ENCODE data around the gene ADSS1.

The ADSS1 gene

DNA sequence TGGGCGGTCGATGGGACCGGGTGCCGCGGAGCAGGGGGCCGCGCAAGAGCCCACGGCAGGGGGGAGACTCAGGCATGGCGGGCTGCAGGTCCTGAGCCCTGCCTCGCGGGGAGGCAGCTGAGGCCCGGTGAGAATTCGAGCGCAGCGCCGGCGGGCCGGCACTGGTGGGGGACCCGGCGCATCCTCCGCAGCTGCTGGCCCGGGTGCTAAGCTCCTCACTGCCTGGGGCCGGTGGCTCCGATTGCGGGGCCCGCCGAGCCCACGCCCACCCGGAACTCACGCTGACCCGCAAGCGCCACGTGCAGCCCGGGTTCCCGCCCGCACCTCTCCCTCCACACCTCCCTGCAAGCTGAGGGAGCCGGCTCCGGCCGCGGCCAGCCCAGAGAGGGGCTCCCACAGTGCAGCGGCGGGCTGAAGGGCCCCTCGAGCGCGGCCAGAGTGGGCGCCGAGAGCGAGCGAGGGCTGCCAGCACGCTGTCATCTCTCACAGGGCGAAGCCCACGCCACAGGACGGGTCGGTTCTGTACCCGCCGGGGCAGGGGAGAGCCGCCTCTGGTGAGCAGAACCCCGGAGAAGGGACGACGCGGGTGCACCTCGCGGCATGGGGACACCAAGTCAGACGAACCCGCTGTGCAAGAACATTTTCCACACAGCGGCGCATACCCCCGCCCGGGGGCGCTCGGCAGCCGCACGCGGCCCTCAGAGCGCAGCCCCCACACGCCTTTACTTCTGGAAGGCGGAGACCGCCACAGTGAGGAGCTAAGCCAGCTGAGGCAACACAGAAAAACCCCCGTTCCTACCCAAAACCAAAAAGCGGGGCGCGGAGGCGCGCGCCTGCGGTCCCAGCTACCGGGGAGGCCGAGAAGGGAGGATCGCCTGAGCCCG, 27.8 kb downstream of the ADSS1 start:
- DNase-seq: no peak

DNA sequence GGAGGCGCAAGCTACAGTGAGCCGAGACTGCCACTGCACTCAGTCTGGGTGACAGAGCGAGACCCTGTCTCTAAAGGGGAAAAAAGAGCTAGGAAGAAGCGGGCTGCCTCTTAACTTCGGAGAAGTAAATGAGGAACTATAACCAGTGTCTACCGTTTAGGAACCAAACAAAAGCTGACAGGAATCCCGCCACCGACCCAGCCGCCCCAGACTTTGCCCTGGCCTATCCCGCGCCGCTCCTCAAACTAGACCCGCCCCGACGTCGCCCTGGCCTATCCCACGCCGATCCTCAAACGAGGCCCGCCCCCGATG, 28.4 kb downstream of the ADSS1 start:
- DNase-seq: no peak

DNA sequence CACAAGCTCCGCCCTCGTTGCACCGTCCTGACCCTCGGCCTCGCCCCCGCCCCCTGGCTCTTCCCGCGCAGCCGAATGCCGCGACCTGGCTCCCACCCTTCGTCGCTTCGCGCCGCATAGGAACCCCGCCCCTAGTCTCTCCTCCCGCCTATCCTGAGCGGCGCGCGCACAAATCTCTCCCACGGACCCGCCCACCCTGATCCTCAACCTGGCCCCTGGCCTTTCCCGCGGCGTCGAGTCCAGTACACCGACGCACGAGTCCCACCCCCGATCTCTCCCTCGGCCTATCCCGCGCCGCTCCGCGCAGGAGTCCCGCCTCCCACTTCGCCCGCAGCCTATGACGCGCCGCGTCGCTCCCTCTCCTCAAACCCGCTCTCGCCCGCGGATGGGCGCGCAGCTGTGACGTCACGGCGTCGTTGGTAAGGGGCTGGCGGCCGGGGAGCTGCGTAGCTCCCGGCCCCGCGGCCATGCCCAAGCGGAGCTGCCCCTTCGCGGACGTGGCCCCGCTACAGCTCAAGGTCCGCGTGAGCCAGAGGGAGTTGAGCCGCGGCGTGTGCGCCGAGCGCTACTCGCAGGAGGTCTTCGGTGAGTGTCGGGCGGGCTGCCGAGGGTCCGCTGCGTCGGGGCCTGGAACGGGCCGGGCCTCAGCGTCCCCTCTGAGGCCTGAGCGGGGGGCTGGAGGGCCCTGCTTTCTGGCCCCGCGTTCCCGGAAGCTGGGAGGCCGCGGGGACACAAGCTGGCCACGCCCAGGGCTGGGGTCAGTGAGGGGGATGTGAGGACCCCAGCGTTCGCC, 28.9 kb downstream of the ADSS1 start, which contains the start of gene SIVA1:
TSS of gene SIVA1 (plus strand) at position 413 of the 793 bp plus-strand sequence. CDS start at position 468, 55 bp downstream.
- peak; percentile 99 for DNase-seq

DNA sequence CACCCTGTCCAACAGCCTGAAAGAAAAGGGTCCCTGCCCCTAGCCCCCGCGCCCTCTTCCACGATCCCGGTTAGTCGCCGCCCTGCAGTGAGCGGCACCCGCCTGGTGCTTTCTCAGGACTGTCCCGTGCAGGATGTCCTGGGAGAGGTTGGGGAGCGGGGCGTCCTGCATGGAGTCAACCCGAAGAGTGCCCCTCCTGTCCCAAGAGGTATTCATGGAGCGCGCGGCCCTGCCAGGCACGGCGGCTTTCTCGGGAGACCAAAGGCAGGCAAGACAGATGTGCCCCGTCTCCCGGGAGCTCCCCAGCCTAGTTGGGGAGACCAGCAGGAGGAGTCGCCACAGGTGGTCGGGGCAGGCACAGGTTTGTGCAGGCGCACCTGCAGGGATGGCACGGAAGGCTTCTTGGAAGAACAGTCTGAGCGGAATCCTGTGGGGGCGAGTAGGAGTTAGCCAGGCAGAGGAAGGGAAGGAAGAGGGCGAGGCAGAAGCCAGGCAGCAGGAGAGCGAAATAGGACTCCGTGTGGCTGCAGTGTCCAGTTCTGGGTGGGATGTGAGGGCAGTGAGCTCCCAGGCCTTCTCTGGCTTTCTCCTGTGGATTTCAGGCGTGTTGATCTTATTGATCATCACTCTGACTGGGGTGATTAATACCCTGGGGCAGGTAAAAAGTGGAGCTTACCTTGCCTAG, 29.6 kb downstream of the ADSS1 start:
- DNase-seq: no peak

DNA sequence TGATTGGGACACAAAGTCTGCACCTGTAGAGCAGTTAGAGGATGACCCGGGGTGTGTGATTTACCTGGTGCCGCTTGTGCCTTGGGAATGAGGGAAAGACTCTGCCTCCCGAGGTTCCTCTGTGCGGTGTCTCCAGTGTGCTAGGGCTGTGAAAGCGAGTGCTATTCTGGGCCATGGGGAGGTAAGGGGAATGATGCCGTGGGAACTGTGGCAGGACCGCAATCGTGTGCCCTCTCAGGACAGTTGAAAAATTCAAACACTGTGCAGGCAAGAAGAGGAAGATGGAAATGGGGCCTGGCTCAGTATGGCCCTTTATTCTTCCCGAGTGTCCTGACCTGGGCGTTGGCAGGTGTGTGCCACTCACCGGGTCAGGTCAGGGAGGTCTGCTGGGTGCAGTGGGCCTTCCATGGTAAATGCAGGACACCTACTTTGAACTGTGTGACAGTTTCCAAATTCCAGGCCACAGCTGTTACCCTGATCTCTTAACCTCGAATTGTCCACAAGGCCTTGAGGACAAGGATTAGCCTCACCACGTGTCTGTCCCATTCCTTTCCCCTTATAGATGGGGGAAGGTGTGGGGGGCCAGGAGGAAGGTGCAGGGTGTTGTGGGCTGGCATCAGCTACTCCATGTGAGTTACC, 30.3 kb downstream of the ADSS1 start:
- DNase-seq: no peak

DNA sequence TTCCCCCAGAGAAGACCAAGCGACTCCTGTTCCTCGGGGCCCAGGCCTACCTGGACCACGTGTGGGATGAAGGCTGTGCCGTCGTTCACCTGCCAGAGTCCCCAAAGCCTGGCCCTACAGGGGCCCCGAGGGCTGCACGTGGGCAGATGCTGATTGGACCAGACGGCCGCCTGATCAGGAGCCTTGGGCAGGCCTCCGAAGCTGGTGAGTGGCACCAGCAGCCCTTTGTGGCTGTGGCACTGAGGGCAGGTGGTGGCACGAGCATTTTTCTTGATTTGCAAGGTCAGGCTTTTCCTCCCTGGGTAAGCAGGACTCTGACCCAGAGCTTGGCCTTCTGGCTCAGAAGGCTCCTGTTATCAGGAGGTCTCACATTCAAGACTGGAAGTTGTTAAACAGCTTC, 31.6 kb downstream of the ADSS1 start:
- DNase-seq: no peak

DNA sequence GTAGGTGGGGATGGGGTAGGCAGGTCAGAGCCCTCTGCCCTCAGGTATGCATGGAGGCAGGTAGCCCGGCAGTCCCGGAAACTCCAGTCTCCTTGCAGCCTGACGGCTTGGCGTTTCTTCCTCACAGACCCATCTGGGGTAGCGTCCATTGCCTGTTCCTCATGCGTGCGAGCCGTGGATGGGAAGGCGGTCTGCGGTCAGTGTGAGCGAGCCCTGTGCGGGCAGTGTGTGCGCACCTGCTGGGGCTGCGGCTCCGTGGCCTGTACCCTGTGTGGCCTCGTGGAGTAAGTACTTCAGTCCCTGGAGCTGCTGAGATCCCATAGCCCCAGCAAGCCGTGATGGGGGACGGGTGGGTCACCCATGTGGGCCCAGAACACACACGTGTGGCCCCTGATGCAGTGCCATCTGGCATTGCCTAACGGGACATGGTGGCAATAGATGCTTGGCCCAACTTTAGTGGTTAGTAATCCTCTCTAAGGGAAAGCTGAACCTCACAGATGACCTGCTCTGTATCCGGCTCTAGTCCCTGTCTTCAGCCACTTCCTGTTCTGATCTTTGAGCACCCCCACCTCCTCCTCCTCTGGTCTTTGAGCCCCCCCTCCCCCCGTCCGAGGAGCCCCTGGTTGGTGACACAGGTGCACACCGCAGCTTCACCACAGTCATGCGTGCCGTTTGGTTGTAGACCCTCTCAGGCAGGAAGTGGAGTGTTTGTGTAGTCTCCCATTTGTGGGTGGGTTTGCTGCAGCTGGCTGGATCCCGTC, 32.6 kb downstream of the ADSS1 start:
- no peak for DNase-seq

DNA sequence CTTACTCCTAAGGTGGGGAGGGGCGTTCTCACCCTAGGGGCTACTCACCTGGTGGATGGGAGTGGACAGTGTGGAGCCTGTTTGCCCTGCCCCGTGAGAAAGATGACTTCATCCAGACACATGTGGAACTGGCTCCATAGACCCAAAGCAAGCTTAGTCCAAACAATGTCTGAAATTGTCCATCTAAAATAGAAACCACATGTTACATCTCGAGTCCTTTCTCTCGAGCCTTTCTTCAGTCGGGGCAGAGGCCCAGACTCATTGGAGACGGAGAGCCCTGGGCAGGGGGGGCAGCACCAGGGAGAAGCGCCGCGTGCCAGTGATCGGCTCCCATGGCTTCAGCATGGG, 33.2 kb downstream of the ADSS1 start:
- DNase-seq: no peak

DNA sequence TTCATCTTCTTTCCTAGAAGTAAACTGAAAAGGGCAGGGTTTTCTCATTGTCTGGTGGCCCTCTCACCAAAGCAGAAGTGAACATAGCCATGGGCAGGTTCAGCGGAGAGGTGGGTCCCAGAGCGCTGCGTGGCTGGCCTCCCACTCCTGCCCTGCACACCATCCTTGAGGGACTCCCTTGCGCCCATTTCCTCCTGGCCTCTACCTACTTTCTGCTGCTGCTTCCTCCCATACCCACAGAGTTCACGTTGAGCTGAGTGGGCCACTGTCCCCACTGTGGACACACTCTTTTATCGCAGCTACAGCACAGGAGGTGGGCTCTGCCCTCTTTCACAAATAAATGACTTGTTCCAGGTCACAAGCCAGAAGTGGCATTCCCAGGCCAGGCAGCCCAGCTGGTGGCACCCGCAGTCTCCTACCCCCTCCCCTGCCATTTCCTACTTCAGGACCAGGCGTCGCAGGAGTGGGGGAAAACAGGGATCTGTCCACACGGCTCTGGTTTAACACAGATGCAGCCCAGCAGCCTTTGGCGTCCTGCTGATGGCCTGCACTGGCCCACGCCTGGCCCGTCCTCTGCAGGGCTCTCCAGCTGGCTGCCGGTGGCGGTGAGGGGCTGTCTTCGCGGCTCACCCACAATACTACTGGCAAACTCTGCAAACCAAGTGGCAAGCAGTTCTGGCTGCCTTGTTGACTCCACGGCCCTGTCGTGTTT, 33.8 kb downstream of the ADSS1 start:
- no peak for DNase-seq

DNA sequence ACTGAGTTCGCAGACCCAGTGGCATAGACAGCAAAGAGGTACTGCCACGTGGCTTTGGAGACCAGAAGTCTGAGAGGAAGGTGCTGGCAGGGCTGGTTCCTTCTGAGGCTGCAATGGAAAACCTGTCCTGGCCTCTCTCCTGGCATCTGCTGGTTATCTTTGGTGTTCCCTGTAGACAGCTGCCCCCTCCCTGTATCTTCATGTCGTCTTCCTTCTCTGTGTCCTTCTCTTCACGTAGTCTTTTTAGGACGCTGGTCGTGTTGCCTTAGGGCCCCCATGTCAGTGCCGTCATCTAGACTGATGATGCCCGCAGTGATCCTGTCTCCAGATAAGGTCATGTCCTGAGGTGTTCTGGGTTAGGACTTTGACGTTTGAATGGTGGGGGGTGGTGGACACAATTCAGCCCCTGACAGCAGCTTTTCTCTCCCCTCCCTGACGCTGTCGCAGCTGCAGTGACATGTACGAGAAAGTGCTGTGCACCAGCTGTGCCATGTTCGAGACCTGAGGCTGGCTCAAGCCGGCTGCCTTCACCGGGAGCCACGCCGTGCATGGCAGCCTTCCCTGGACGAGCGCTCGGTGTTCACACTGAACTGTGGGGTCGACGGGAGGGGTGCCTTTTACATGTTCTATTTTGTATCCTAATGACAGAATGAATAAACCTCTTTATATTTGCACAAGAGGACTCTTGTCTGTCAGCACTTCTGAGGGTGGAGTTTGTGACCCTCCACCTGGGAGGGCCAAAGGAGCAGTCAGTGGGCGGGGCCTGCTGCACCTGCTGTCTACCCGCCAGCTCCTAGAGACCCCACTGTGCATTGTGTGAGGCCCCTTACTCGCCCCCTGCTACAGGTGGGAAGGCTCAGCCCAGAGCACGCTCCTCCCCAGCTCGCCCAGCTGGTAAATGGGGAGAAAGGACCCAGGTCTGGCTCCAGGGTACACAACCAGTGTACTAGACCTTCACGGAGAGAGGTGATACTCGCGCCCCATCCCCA, 35.2 kb downstream of the ADSS1 start:
- no peak for DNase-seq

DNA sequence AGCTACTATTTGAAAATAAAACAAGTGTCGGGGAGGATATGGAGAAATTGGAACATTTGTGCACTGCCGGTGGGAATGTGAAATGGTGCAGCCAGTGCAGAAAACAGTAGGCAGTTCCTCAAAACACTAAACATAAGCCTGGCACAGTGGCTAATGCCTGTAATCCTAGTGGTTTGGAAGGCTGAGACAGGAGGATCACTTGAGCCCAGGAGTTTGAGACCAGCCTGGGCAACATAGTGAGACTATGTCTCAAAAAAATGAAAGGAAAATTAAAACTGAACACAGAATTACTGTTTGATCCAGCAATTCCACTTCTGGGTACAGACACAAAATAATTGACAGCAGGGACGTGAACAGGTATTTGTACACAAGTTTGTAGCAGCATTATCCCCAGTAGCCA, 41.5 kb downstream of the ADSS1 start:
- no peak for DNase-seq

DNA sequence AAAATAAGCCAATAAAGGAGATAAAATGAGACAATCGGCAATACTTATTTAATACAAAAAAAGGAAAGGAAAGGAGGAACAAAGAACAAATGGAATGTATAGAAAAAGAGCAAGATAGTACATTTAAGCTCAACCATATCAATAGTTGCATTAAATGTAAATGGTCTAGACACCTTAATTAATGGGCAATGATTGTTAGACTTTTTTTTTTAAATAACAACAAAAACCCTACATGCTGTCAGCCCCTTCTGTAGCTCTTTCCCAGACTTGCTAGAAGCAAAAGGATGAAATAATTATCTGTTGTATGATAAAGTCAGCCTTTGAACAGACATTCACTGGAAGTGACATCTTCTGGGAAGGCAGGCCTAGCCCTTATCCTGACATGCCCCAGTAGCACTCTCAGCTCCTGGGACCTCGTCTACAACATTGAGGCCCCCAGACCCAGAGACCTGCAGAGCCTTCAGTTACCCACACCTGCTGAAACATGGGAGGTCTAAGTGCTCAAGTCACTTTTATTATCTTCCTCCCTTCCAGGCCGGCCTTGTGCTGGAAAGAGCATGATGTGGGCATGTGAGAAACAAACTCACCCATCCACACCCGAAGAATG, 42.3 kb downstream of the ADSS1 start:
- DNase-seq: no peak

DNA sequence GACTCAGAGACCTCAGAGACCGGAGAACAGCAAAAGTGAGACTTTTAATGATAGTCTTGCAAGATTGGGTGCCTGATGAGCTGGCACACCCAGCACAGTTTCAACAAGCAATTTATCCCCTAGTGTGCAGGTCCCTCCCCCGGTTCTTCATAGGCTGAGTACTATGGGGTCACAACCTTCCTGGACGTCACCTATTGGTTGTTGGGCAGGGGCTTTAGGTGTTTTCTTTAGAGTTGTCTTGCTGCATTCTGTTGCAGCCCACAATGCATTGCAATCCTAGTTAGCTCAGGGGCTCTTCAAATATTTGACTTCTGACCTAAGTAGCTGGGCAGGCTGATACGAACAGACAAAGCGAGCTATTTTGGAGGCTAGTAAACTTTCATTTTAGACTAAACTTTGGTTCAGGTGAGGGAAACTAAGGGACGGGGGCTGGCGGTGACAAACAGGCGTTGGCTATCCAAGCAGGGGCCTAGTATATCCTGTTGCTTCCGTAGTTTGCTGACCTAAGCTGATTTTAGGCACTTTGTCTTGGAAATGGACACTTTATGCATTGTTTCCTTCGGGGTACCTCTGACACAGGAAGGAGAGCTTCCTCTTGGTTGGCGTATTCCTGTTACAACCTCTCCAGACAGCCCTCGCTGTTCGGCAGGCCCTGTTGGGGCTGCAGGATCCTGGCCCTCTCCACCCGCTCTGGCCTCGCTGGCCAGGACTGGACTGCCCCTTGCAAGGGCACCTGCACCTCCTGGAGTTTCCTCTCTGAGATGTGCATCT, 43.0 kb downstream of the ADSS1 start:
- DNase-seq: no peak

DNA sequence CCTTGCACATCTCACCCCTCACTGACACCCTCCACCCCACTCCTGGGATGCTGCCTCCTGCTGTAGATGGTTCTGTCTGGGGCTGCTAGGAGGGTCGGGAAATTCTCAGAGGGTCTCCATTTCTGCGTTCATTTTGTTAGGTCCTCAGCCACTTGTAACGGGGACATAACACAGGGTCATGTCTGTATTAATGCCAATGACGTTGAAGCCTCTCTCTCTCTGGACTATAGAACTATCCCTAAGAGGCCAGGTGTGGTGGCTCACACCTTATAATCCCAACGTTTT, 43.5 kb downstream of the ADSS1 start:
- no peak for DNase-seq

DNA sequence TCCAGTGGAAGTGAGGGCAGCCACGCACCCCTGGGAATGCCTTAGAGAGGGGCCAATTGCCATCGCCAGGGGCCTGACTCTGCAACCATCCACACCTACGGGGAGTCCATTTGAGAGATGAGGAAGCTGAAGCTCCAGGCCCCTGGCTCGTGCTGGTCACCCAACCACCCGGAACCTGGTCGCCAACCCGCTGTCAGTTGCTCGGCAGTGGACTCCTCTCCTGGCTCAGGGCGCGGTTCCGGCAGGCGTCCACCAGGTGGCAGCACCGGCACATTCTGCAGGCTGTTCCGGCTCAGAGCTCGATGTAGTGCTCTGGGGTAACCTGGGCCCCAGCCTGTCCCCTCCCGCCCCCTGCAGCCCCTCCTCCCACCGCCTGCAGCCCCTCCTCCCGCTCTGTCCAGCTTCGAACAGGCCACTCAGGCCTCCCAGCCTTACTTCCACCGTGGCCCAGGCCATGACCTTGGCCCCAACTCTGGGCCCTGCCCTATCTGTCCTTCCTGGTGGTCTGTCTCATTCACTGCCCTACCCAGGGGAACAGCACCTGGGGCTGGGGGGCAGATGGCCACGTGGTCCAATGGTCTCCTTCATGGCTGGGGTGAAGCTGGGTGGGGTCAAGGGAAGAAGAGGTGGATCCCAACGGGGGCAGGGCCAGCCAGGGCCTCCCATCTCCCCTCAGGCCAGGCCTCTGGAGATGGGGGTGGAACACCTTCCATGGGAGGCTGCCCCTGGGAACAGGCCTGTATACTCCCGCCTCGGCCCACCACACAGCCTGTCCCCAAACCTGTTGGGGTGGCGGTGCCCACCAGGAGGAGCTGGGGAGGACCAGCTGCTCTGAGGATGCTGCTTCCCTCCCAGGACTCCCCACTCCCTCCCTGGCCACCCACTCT, 44.7 kb downstream of the ADSS1 start:
- DNase-seq: peak; percentile 49

DNA sequence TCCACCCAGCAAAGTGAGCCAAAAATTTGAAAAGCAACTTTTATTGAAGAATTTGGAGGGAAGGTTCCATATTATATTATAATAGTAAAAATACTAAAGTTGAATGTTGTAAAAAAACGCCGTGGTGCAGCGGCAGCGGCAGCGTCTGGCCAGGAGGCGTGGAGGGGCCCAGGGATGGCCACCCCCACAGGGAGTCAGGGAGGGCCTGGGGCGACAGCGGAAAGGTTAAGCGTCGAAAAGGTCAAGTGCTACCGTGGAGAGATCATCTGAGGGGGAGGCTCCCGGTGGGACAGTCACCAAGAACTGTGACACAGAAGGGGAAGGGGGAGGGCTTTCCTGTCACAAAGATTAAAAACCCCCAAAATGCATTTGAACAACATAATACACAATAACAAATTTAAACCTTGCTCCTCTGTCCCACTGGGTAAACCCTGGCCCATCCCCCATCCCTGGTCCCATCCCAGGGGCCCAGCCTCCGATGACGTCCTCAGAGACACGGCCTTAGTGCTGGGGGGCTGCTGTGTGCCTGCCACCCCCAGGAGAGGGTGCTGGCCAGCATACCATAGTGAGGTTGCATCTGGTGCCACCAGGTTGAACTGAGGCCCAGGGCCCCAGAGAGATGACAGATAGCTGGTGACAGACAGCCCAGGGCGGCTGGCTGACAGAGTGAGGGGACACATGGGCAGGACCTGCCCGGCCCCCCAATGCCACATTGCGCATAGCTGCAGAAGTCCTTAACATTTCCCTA, 45.5 kb downstream of the ADSS1 start:
- no peak for DNase-seq

DNA sequence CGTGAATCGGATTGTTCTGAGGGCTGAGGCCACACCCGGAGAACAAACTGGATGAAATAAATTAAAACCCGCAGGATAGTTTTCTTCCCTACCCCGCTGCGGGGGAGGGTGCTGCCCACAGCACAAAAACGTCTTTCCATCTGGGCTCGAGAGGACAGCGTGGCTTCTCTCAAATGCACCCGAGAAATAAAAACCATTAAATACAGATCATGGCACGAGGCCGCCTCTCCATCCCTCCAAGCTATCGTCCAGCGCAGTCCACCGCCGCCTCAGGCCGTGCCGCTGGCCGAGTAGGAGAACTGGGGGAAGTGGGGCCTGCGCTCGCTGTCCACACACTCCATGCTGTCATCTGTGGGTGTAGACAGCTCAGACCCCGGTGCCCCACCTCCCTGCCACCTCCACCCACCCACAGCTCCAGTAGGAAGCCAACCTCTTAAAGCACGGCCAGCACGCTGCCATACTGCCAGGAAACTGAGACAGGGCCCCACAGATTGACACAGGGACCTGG, 46.1 kb downstream of the ADSS1 start:
- DNase-seq: no peak

Measured in NCI-H1436 (cell line).